Measurements from ENCODE around the gene NOS1AP. TPM values are rescaled to one million over a fixed set of nuclear protein-coding genes. Genes with fewer than 3 reads are reported as not detected.
A peak's percentile ranks its signal among the peaks of the same experiment; 100 is the strongest.
"Not testable (repeated sequence)": the region's sequence is repeated elsewhere in the genome, so short reads cannot be mapped to it uniquely, and the experiment has no call there.

The NOS1AP gene
- total and polyA plus RNA-seq, 7 experiments from 2014 or later = 0.08 to 0.15 TPM; not detected in 5

DNA sequence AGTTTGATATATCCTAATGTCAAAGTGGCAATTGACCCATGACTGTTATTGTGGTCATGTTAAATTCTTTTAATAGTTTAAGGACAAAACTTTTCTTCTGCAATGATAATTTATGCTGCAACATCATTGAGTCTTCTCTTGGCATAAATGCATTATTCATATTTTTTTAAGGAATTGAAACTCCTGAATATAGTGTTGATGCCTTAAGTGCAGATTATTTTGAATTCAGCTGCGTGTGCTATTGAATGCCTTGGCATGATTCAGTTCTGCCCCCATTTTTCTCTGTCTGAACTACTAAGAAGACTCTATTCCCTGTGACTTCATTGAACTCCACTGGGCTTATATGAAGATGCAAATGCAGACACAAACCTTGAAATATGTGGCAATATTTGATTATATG lies 22.6 kb upstream of the NOS1AP start:
- ATAC-seq (no peak), DNase-seq (no peak)
- Mint-ChIP-seq H3K4me3 (no peak overlapping the region), H3K9me3 (peaks cover 0 to 18% (median 3%) of the 10 kb centered on the region in 11 donors), H3K4me1 (peaks cover 0 to 2% (median 0%) of the 10 kb centered on the region in 7 donors), H3K27ac (no peak overlapping the region), H3K36me3 (no peaks in the 10 kb centered on the region), H3K27me3 (peaks cover 0 to 30% (median 5%) of the 10 kb centered on the region in 5 donors)
- Histone ChIP-seq H3K36me3 (ENCODE audit: control insufficient read depth in 2 of 3, insufficient read depth in 3 of 3, low read length in 3 of 3) (no peaks in the 10 kb centered on the region), H3K4me3 (ENCODE audit: low read length) (no peak overlapping the region), H3K27me3 (ENCODE audit: control insufficient read depth in 2 of 2, insufficient read depth in 2 of 2, low read length in 2 of 2) (no peaks in the 10 kb centered on the region), H3K27ac (ENCODE audit: low read depth, low read length) (no peak overlapping the region), H3K4me1 (ENCODE audit: control insufficient read depth in 2 of 2, insufficient read depth in 2 of 2, low read length in 2 of 2) (no peaks in the 10 kb centered on the region), H3K9me3 (ENCODE audit: control insufficient read depth in 2 of 3, low read length in 3 of 3) (no peaks in the 10 kb centered on the region)
- ChIA-PET CTCF (no interaction called here), POLR2A (no interaction called here)
- intact Hi-C loops (cut with micrococcal nuclease) = no loop called here

GRCh38 chr1:162053949-162054348 lies 15.5 kb upstream of the NOS1AP start:
- H3K9me3 ChIP-seq (ENCODE audit: control insufficient read depth in 2 of 3, low read length in 3 of 3); H3K4me3 ChIP-seq (ENCODE audit: low read length); H3K9me3 Mint-ChIP-seq; DNase-seq; H3K4me1 Mint-ChIP-seq; H3K27ac ChIP-seq (ENCODE audit: low read depth, low read length); H3K36me3 Mint-ChIP-seq; POLR2A ChIA-PET; CTCF ChIA-PET; ATAC-seq; H3K4me1 ChIP-seq (ENCODE audit: control insufficient read depth in 2 of 2, insufficient read depth in 2 of 2, low read length in 2 of 2); H3K27ac Mint-ChIP-seq; H3K36me3 ChIP-seq (ENCODE audit: control insufficient read depth in 2 of 3, insufficient read depth in 3 of 3, low read length in 3 of 3); H3K27me3 ChIP-seq (ENCODE audit: control insufficient read depth in 2 of 2, insufficient read depth in 2 of 2, low read length in 2 of 2); H3K4me3 Mint-ChIP-seq: not testable (repeated sequence)
- H3K27me3 Mint-ChIP-seq = peaks cover 7 to 20% (median 11%) of the 10 kb centered on the region in 5 donors
- intact Hi-C loops (cut with micrococcal nuclease) = loop anchor here in 1 of 2 donors (10.0 kb wide), 2 partner anchors 1121 to 1261 kb away; no protein-coding TSS in a partner anchor

- CTCF ChIA-PET = no interaction called here
- POLR2A ChIA-PET = no interaction called here
Measured at GRCh38 chr1:162055062-162055461, 14.4 kb upstream of the NOS1AP start.

GRCh38 chr1:162056043-162056442 lies 13.4 kb upstream of the NOS1AP start:
- Histone ChIP-seq H3K4me3 (ENCODE audit: low read length) (no peak overlapping the region), H3K4me1 (ENCODE audit: control insufficient read depth in 2 of 2, insufficient read depth in 2 of 2, low read length in 2 of 2) (no peaks in the 10 kb centered on the region), H3K36me3 (ENCODE audit: control insufficient read depth in 2 of 3, insufficient read depth in 3 of 3, low read length in 3 of 3) (no peaks in the 10 kb centered on the region), H3K27ac (ENCODE audit: low read depth, low read length) (no peak overlapping the region), H3K27me3 (ENCODE audit: control insufficient read depth in 2 of 2, insufficient read depth in 2 of 2, low read length in 2 of 2) (no peaks in the 10 kb centered on the region), H3K9me3 (ENCODE audit: control insufficient read depth in 2 of 3, low read length in 3 of 3) (no peaks in the 10 kb centered on the region)
- no peak overlapping the region for H3K27ac Mint-ChIP-seq
- peak in 7 of 9 donors; percentile 12 to 44 (median 35) for DNase-seq
- H3K9me3 Mint-ChIP-seq = no peaks in the 10 kb centered on the region
- intact Hi-C loops (cut with micrococcal nuclease) = loop anchor here (1.0 to 10.0 kb wide), 8 partner anchors 220 to 1259 kb away; no protein-coding TSS in a partner anchor
- no peak overlapping the region for H3K4me3 Mint-ChIP-seq
- ChIA-PET CTCF (interaction anchor here (0.6 to 1.5 kb wide), 7 partner anchors 11 to 798 kb away, joined by 3 to 6 read pairs (median 4); no protein-coding TSS in a partner anchor), POLR2A (no interaction called here)
- no peaks in the 10 kb centered on the region for H3K36me3 Mint-ChIP-seq
- peaks cover 7 to 22% (median 14%) of the 10 kb centered on the region in 5 donors for H3K27me3 Mint-ChIP-seq
- peak; percentile 87 for ATAC-seq
- no peaks in the 10 kb centered on the region for H3K4me1 Mint-ChIP-seq

More at GRCh38 chr1:162055062-162055461, 14.4 kb upstream of the NOS1AP start:
- H3K27ac ChIP-seq (ENCODE audit: low read depth, low read length) = no peak overlapping the region
- DNase-seq (no peak), ATAC-seq (no peak)
- Mint-ChIP-seq H3K27ac (no peak overlapping the region), H3K36me3 (no peaks in the 10 kb centered on the region), H3K9me3 (no peaks in the 10 kb centered on the region), H3K4me1 (no peaks in the 10 kb centered on the region), H3K27me3 (peaks cover 7 to 17% (median 11%) of the 10 kb centered on the region in 5 donors), H3K4me3 (no peak overlapping the region)
- no peaks in the 10 kb centered on the region for H3K4me1 ChIP-seq (ENCODE audit: control insufficient read depth in 2 of 2, insufficient read depth in 2 of 2, low read length in 2 of 2)
- intact Hi-C loops (cut with micrococcal nuclease) = loop anchor here in 1 of 2 donors (5.0 to 10.0 kb wide), 3 partner anchors 572 to 1260 kb away; no protein-coding TSS in a partner anchor
- H3K4me3 ChIP-seq (ENCODE audit: low read length) = no peak overlapping the region
- no peaks in the 10 kb centered on the region for H3K36me3 ChIP-seq (ENCODE audit: control insufficient read depth in 2 of 3, insufficient read depth in 3 of 3, low read length in 3 of 3)
- no peaks in the 10 kb centered on the region for H3K27me3 ChIP-seq (ENCODE audit: control insufficient read depth in 2 of 2, insufficient read depth in 2 of 2, low read length in 2 of 2)
- H3K9me3 ChIP-seq (ENCODE audit: control insufficient read depth in 2 of 3, low read length in 3 of 3) = no peaks in the 10 kb centered on the region

DNA sequence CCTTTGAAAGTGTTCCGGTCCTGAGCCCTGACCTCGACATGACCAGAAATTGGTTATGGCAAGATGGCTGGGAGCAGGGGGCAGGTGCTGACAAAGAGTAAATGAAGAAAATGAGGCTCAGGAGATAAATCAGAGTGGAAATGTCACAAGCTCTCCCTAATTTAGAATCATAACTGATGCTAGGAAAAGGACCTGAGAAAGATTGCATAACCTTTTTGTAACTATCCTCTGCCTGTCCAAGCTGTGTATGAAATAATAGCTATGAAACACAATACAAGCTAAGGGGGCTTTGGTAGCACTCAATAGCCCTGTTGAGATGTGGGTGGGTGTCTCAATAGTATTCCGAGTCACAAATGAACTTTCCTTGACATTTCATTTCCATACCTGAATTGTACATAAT lies 12.9 kb upstream of the NOS1AP start:
- ATAC-seq (no peak), DNase-seq (no peak)
- H3K4me3 Mint-ChIP-seq = no peak overlapping the region
- no peak overlapping the region for H3K4me3 ChIP-seq (ENCODE audit: low read length)
- H3K9me3 ChIP-seq (ENCODE audit: control insufficient read depth in 2 of 3, low read length in 3 of 3) = no peaks in the 10 kb centered on the region
- H3K36me3 Mint-ChIP-seq = no peaks in the 10 kb centered on the region
- POLR2A ChIA-PET = no interaction called here
- CTCF ChIA-PET = interaction anchor here (0.6 to 1.5 kb wide), 8 partner anchors 10 to 797 kb away, joined by 3 to 6 read pairs (median 4); no protein-coding TSS in a partner anchor
- H3K9me3 Mint-ChIP-seq = no peaks in the 10 kb centered on the region
- H3K27ac Mint-ChIP-seq = no peak overlapping the region
- intact Hi-C loops (cut with micrococcal nuclease) = loop anchor here (1.0 to 10.0 kb wide), 8 partner anchors 220 to 1258 kb away; no protein-coding TSS in a partner anchor
- no peaks in the 10 kb centered on the region for H3K36me3 ChIP-seq (ENCODE audit: control insufficient read depth in 2 of 3, insufficient read depth in 3 of 3, low read length in 3 of 3)
- H3K27me3 ChIP-seq (ENCODE audit: control insufficient read depth in 2 of 2, insufficient read depth in 2 of 2, low read length in 2 of 2) = no peaks in the 10 kb centered on the region
- peaks cover 7 to 19% (median 16%) of the 10 kb centered on the region in 5 donors for H3K27me3 Mint-ChIP-seq
- no peaks in the 10 kb centered on the region for H3K4me1 Mint-ChIP-seq
- H3K27ac ChIP-seq (ENCODE audit: low read depth, low read length) = no peak overlapping the region
- H3K4me1 ChIP-seq (ENCODE audit: control insufficient read depth in 2 of 2, insufficient read depth in 2 of 2, low read length in 2 of 2) = no peaks in the 10 kb centered on the region

DNA sequence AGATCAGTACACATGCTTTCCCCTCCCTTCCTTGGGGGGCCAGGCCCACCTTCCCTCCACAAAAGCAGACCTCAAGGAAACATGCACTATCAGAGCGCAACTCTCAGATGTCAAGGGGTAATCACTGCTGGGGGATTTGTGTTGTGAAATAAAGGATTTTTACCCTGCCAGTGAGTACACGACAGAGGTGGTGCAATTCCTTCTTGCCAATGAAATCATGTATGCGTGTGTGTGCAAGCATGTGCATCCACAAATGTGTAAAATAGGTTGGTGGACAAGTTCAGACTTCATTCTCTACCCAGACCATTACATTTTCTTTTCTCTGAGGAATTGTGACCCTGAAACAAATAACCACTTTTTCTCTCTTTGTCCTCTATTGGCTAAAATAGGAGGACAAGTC lies 9.8 kb upstream of the NOS1AP start:
- no peaks in the 10 kb centered on the region for H3K36me3 ChIP-seq (ENCODE audit: control insufficient read depth in 2 of 3, insufficient read depth in 3 of 3, low read length in 3 of 3)
- Mint-ChIP-seq H3K27me3 (peaks cover 19 to 35% (median 28%) of the 10 kb centered on the region in 5 donors), H3K27ac (no peak overlapping the region), H3K9me3 (no peaks in the 10 kb centered on the region), H3K36me3 (no peaks in the 10 kb centered on the region), H3K4me3 (no peak overlapping the region), H3K4me1 (no peaks in the 10 kb centered on the region)
- ATAC-seq (no peak), DNase-seq (no peak)
- H3K27ac ChIP-seq (ENCODE audit: low read depth, low read length) = no peak overlapping the region
- no peaks in the 10 kb centered on the region for H3K4me1 ChIP-seq (ENCODE audit: control insufficient read depth in 2 of 2, insufficient read depth in 2 of 2, low read length in 2 of 2)
- H3K27me3 ChIP-seq (ENCODE audit: control insufficient read depth in 2 of 2, insufficient read depth in 2 of 2, low read length in 2 of 2) = no peaks in the 10 kb centered on the region
- CTCF ChIA-PET = no interaction called here
- no peaks in the 10 kb centered on the region for H3K9me3 ChIP-seq (ENCODE audit: control insufficient read depth in 2 of 3, low read length in 3 of 3)
- intact Hi-C loops (cut with micrococcal nuclease) = loop anchor here in 1 of 2 donors (5.0 to 10.0 kb wide), 3 partner anchors 568 to 1255 kb away; no protein-coding TSS in a partner anchor
- H3K4me3 ChIP-seq (ENCODE audit: low read length) = no peak overlapping the region
- POLR2A ChIA-PET = no interaction called here

- Mint-ChIP-seq H3K27ac (no peak overlapping the region), H3K36me3 (no peaks in the 10 kb centered on the region), H3K4me3 (no peak overlapping the region), H3K27me3 (peaks cover 25 to 40% (median 30%) of the 10 kb centered on the region in 5 donors), H3K4me1 (no peaks in the 10 kb centered on the region), H3K9me3 (no peaks in the 10 kb centered on the region)
- no peak for ATAC-seq
- no peaks in the 10 kb centered on the region for H3K27me3 ChIP-seq (ENCODE audit: control insufficient read depth in 2 of 2, insufficient read depth in 2 of 2, low read length in 2 of 2)
- CTCF ChIA-PET = no interaction called here
- no peaks in the 10 kb centered on the region for H3K36me3 ChIP-seq (ENCODE audit: control insufficient read depth in 2 of 3, insufficient read depth in 3 of 3, low read length in 3 of 3)
- intact Hi-C loops (cut with micrococcal nuclease) = no loop called here
- POLR2A ChIA-PET = no interaction called here
- no peak for DNase-seq
- H3K4me3 ChIP-seq (ENCODE audit: low read length) = no peak overlapping the region
- H3K4me1 ChIP-seq (ENCODE audit: control insufficient read depth in 2 of 2, insufficient read depth in 2 of 2, low read length in 2 of 2) = no peaks in the 10 kb centered on the region
- no peaks in the 10 kb centered on the region for H3K9me3 ChIP-seq (ENCODE audit: control insufficient read depth in 2 of 3, low read length in 3 of 3)
- H3K27ac ChIP-seq (ENCODE audit: low read depth, low read length) = no peak overlapping the region
Measured at GRCh38 chr1:162060314-162060713, 9.2 kb upstream of the NOS1AP start.

All from naive thymus-derived CD4-positive, alpha-beta T cell (primary cell).